Mesodermal cell (in vitro differentiated cells): Measurements from ENCODE around the gene MB.
"Not testable (repeated sequence)": the region's sequence is repeated elsewhere in the genome, so short reads cannot be mapped to it uniquely, and the experiment has no call there.

Experiments used
- H3K27ac ChIP-seq: 2 replicates; pipeline ENCODE4 v1.7.0; 2013; ENCODE audit warnings: mild to moderate bottlenecking, low read depth, low read length, moderate library complexity; ENCODE audit not compliant: severe bottlenecking
- H3K36me3 ChIP-seq: 2 replicates; pipeline ENCODE4 v1.7.1; 2013; ENCODE audit warnings: mild to moderate bottlenecking, low read length, moderate library complexity; ENCODE audit not compliant: control insufficient read depth, insufficient read depth
- H3K4me1 ChIP-seq: one replicate; pipeline ENCODE4 v1.7.1; 2013; ENCODE audit warnings: mild to moderate bottlenecking, low read length; ENCODE audit not compliant: insufficient read depth, control insufficient read depth, poor library complexity, severe bottlenecking
- H3K4me3 ChIP-seq: 2 replicates; pipeline ENCODE4 v1.7.0; 2013; ENCODE audit warnings: low read length, control low read depth, mild to moderate bottlenecking; ENCODE audit not compliant: insufficient read depth, poor library complexity, severe bottlenecking; ENCODE audit errors: extremely low read depth
- H3K9me3 ChIP-seq: 2 replicates; pipeline ENCODE4 v1.7.1; 2013; ENCODE audit warnings: mild to moderate bottlenecking, low read length, moderate library complexity; ENCODE audit not compliant: control insufficient read depth
- WGBS, 2 experiments: methylation state at CpG; one replicate each; pipeline ENCODE4 v1.1.5; 2013; ENCODE audit warnings: missing lambda C conversion rate in 2 of 2; ENCODE audit not compliant: insufficient coverage in 2 of 2; 5-methylcytosine and 5-hydroxymethylcytosine counted together

Gene MB

GRCh38 chr22:35627267-35628041, 10.3 kb upstream of the MB start:
- Histone ChIP-seq H3K4me1 (peaks cover 6% of the 10 kb centered on the region), H3K27ac (peak overlapping the region; percentile 23), H3K36me3 (no peaks in the 10 kb centered on the region), H3K9me3 (no peaks in the 10 kb centered on the region), H3K4me3 (peak overlapping the region; percentile 35)
- 5 to 8% methylated on average over 10 to 12 of the region's 21 CpGs for WGBS, 2 experiments

GRCh38 chr22:35625763-35626432, 8.8 kb upstream of the MB start:
- no peak overlapping the region for H3K4me3 ChIP-seq
- no peaks in the 10 kb centered on the region for H3K36me3 ChIP-seq
- 75% methylated on average over 5 to 6 of the region's 10 CpGs for WGBS, 2 experiments
- peaks cover 6% of the 10 kb centered on the region for H3K4me1 ChIP-seq
- no peak overlapping the region for H3K27ac ChIP-seq
- no peaks in the 10 kb centered on the region for H3K9me3 ChIP-seq

- H3K9me3 ChIP-seq: no peaks in the 10 kb centered on the region
- H3K27ac ChIP-seq: no peak overlapping the region
- 80 to 91% methylated on average over 6 of the region's 6 CpGs for WGBS, 2 experiments
- no peak overlapping the region for H3K4me3 ChIP-seq
- H3K36me3 ChIP-seq: no peaks in the 10 kb centered on the region
- peaks cover 6% of the 10 kb centered on the region for H3K4me1 ChIP-seq
These were observed 7.4 kb upstream of the MB start for GRCh38 chr22:35624547-35624946.

- WGBS, 2 experiments: 86 to 100% methylated on average over 2 to 3 of the region's 5 CpGs
- H3K9me3 ChIP-seq, H3K4me3 ChIP-seq, H3K4me1 ChIP-seq, H3K27ac ChIP-seq, H3K36me3 ChIP-seq: not testable (repeated sequence)
These were observed 6.8 kb upstream of the MB start for GRCh38 chr22:35623885-35624284.

GRCh38 chr22:35622191-35622913, 5.2 kb upstream of the MB start:
- Histone ChIP-seq H3K36me3 (no peaks in the 10 kb centered on the region), H3K4me1 (peaks cover under 1% of the 10 kb centered on the region), H3K27ac (no peak overlapping the region), H3K9me3 (no peaks in the 10 kb centered on the region), H3K4me3 (no peak overlapping the region)
- WGBS, 2 experiments: 68% methylated on average over 5 of the region's 9 CpGs

GRCh38 chr22:35621451-35621850, 4.3 kb upstream of the MB start:
- no peak overlapping the region for H3K4me3 ChIP-seq
- WGBS, 2 experiments: 89% methylated on average over 5 to 6 of the region's 6 CpGs

GRCh38 chr22:35620624-35621251, 3.6 kb upstream of the MB start:
- H3K27ac ChIP-seq: no peak overlapping the region
- H3K36me3 ChIP-seq: no peaks in the 10 kb centered on the region
- no peaks in the 10 kb centered on the region for H3K4me1 ChIP-seq
- H3K4me3 ChIP-seq: no peak overlapping the region
- no peaks in the 10 kb centered on the region for H3K9me3 ChIP-seq
- 88 to 93% methylated on average over 12 to 13 of the region's 15 CpGs for WGBS, 2 experiments

More at GRCh38 chr22:35621451-35621850, 4.3 kb upstream of the MB start:
- Histone ChIP-seq H3K9me3 (no peaks in the 10 kb centered on the region), H3K36me3 (no peaks in the 10 kb centered on the region), H3K27ac (no peak overlapping the region), H3K4me1 (no peaks in the 10 kb centered on the region)

- WGBS, 2 experiments: 85 to 88% methylated on average over 11 to 13 of the region's 13 CpGs
- H3K36me3 ChIP-seq: no peaks in the 10 kb centered on the region
- no peak overlapping the region for H3K4me3 ChIP-seq
- H3K9me3 ChIP-seq: no peaks in the 10 kb centered on the region
- H3K4me1 ChIP-seq: no peaks in the 10 kb centered on the region
- no peak overlapping the region for H3K27ac ChIP-seq
These were observed 2.4 kb upstream of the MB start for GRCh38 chr22:35619336-35620094.

GRCh38 chr22:35618427-35619223, 1.5 kb upstream of the MB start:
- no peaks in the 10 kb centered on the region for H3K36me3 ChIP-seq
- H3K4me3 ChIP-seq: no peak overlapping the region
- no peaks in the 10 kb centered on the region for H3K9me3 ChIP-seq
- no peak overlapping the region for H3K27ac ChIP-seq
- 80 to 94% methylated on average over 1 of the region's 1 CpG for WGBS, 2 experiments
- H3K4me1 ChIP-seq: no peaks in the 10 kb centered on the region
